Esophagus squamous epithelium (tissue), 5 donors: ENCODE data around the gene POU6F2. TPM values are rescaled to one million over a fixed set of nuclear protein-coding genes. Genes with fewer than 3 reads are reported as not detected.

Experiments
- DNase-seq: peaks from one replicate; lab custom pipeline; 2025; lab: John Stamatoyannopoulos, UW
- H3K27ac ChIP-seq, 4 donors: fragments of 200-600 bp; sonication (generic); one replicate each; pipeline ENCODE4 v1.5.1; 2016 to 2019; ENCODE audit warnings: mild to moderate bottlenecking in 1 of 4
- H3K27me3 ChIP-seq, 4 donors: fragments of 200-600 bp; sonication (generic); 1 replicate in 3 of 4; 2 replicates in 1 of 4; pipeline versions ENCODE4 v1.5.1 to v1.6.0; 2017 to 2021; ENCODE audit warnings: antibody characterized with exemption in 1 of 4
- H3K36me3 ChIP-seq, 3 donors: fragments of 200-600 bp; sonication (generic); one replicate each; pipeline ENCODE4 v1.5.1; 2016 to 2019
- H3K4me1 ChIP-seq, 3 donors: fragments of 200-600 bp; sonication (generic); one replicate each; pipeline ENCODE4 v1.5.1; 2017 to 2019
- H3K4me3 ChIP-seq, 4 donors: fragments of 200-600 bp; sonication (generic); 1 replicate in 3 of 4; 2 replicates in 1 of 4; pipeline ENCODE4 v1.5.1; 2016 to 2019; ENCODE audit warnings: mild to moderate bottlenecking in 2 of 4, moderate library complexity in 1 of 4
- H3K9me3 ChIP-seq, 3 donors: fragments of 200-600 bp; sonication (generic); one replicate each; pipeline ENCODE4 v1.5.1; 2016 to 2019
- POLR2A ChIP-seq, 4 donors: fragments of 450-650 bp; IDR thresholded peaks; one replicate each; pipeline ENCODE4 v1.6.1; 2017; ENCODE audit warnings: antibody characterized with exemption in 4 of 4, mild to moderate bottlenecking in 4 of 4, moderate library complexity in 3 of 4
- WGBS, 2 donors: methylation state at CpG; one replicate each; pipeline ENCODE4 v1.1.5; 2018; 5-methylcytosine and 5-hydroxymethylcytosine counted together
- intact Hi-C: fragments of 100-400 bp; cut with DNase I; formaldehyde crosslinking; loops from one replicate; pipeline ENCODE4 v1.15.0; 2022
- total RNA-seq, 4 donors: library from RNA; depleted of rRNA; stranded (reverse); fragments of >200 nt; gene quantifications; one replicate each; pipeline ENCODE4 v1.1.0, GENCODE V29; 2016
- TF ChIP-seq, protein P1 (sequence below), 6 experiments: fragments of 450-650 bp in 4 of 6; fragments of 200-600 bp in 2 of 6; sonication (generic) in 2 of 6; IDR thresholded peaks; one replicate each; pipeline ENCODE4 v1.5.1; 2016 to 2019; ENCODE audit warnings: antibody characterized with exemption in 6 of 6, mild to moderate bottlenecking in 4 of 6, moderate library complexity in 4 of 6
- donor health status: DM: yes; HTN: yes; CAD: no.

Gene POU6F2
- total RNA-seq, 4 donors from 2014 or later = 0.76 to 1.6 TPM; not detected in 2

GRCh38 chr7:39299695-39300094 lies 322.0 kb downstream of the POU6F2 start:
- Histone ChIP-seq H3K4me1 (no peaks in the 10 kb centered on the region), H3K4me3 (no peak overlapping the region), H3K27ac (no peak overlapping the region), H3K27me3 (no peaks in the 10 kb centered on the region), H3K36me3 (no peaks in the 10 kb centered on the region), H3K9me3 (no peaks in the 10 kb centered on the region)
- no peak for DNase-seq
- TF ChIP-seq, protein P1, sequence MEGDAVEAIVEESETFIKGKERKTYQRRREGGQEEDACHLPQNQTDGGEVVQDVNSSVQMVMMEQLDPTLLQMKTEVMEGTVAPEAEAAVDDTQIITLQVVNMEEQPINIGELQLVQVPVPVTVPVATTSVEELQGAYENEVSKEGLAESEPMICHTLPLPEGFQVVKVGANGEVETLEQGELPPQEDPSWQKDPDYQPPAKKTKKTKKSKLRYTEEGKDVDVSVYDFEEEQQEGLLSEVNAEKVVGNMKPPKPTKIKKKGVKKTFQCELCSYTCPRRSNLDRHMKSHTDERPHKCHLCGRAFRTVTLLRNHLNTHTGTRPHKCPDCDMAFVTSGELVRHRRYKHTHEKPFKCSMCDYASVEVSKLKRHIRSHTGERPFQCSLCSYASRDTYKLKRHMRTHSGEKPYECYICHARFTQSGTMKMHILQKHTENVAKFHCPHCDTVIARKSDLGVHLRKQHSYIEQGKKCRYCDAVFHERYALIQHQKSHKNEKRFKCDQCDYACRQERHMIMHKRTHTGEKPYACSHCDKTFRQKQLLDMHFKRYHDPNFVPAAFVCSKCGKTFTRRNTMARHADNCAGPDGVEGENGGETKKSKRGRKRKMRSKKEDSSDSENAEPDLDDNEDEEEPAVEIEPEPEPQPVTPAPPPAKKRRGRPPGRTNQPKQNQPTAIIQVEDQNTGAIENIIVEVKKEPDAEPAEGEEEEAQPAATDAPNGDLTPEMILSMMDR (IDR thresholded peaks at IDR 0.05) = no peak
- no peak for TF ChIP-seq POLR2A (IDR thresholded peaks at IDR 0.05)
- intact Hi-C loops = no loop called here
- 50 to 64% methylated on average over 5 to 6 of the region's 6 CpGs for WGBS, 2 donors

GRCh38 chr7:39300276-39300675 lies 322.6 kb downstream of the POU6F2 start:
- WGBS, 2 donors = 64 to 74% methylated on average over 6 to 7 of the region's 8 CpGs
- no peaks in the 10 kb centered on the region for H3K9me3 ChIP-seq
- intact Hi-C loops = no loop called here
- no peak for DNase-seq
- TF ChIP-seq, protein P1 (IDR thresholded peaks at IDR 0.05) = no peak
- no peak for TF ChIP-seq POLR2A (IDR thresholded peaks at IDR 0.05)
- no peak overlapping the region for H3K4me3 ChIP-seq
- H3K27ac ChIP-seq = no peak overlapping the region
- H3K36me3 ChIP-seq = no peaks in the 10 kb centered on the region
- H3K27me3 ChIP-seq = no peaks in the 10 kb centered on the region
- H3K4me1 ChIP-seq = no peaks in the 10 kb centered on the region

GRCh38 chr7:39301543-39301942 lies 323.8 kb downstream of the POU6F2 start:
- Histone ChIP-seq H3K27ac (no peak overlapping the region), H3K9me3 (no peaks in the 10 kb centered on the region), H3K36me3 (no peaks in the 10 kb centered on the region), H3K4me3 (no peak overlapping the region), H3K27me3 (no peaks in the 10 kb centered on the region), H3K4me1 (no peaks in the 10 kb centered on the region)
- intact Hi-C loops = no loop called here
- no peak for DNase-seq
- TF ChIP-seq, protein P1 (IDR thresholded peaks at IDR 0.05) = no peak
- no peak for TF ChIP-seq POLR2A (IDR thresholded peaks at IDR 0.05)

- intact Hi-C loops = no loop called here
- no peak for DNase-seq
- Histone ChIP-seq H3K9me3 (no peaks in the 10 kb centered on the region), H3K4me1 (no peaks in the 10 kb centered on the region), H3K36me3 (no peaks in the 10 kb centered on the region), H3K4me3 (no peak overlapping the region), H3K27me3 (peaks cover 0 to 4% (median 0%) of the 10 kb centered on the region in 4 donors), H3K27ac (no peak overlapping the region)
- TF ChIP-seq, protein P1 (IDR thresholded peaks at IDR 0.05) = no peak
- TF ChIP-seq POLR2A (IDR thresholded peaks at IDR 0.05) = no peak
- WGBS, 2 donors = 59 to 79% methylated on average over 6 of the region's 6 CpGs
These were observed 326.5 kb downstream of the POU6F2 start for GRCh38 chr7:39304178-39304577.

DNA sequence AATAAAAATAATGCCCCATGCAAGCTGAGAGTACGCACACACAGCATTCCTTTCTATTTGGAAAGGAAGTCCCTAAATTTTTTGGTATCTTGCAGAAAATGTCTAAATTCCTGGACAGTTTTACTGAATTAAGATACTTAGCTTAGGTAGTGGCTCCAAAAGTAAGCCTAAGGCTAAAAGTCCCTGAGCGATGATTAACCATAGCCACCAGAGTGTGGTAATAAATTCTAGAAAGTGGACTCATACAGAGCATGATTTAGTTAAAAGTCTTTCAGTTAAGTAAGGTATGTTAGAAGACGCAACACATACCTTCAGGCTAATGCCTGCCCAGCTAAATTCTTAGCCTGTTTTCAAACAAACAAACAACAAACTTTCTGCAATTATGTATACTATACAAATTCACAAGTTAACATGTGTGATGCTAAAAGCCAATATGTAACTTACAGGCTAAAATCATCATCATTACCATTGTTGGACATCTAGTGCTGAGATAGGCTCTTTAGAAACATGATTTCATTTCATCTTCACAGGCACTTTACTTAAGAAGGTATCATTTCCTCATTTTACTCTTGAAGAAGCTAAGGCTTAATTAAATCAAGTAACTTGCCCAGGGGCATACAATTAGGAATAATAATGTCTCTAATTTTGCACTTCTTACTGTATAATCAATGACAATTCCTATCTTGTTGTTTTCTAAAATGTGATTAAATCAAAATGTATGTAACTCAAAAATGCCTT lies 327.1 kb downstream of the POU6F2 start:
- Histone ChIP-seq H3K27ac (no peak overlapping the region), H3K4me3 (no peak overlapping the region), H3K4me1 (no peaks in the 10 kb centered on the region), H3K27me3 (peaks cover 0 to 4% (median 0%) of the 10 kb centered on the region in 4 donors), H3K9me3 (no peaks in the 10 kb centered on the region), H3K36me3 (no peaks in the 10 kb centered on the region)
- 84 to 91% methylated on average over 3 of the region's 3 CpGs for WGBS, 2 donors
- no peak for DNase-seq
- intact Hi-C loops = no loop called here
- no peak for TF ChIP-seq POLR2A (IDR thresholded peaks at IDR 0.05)
- TF ChIP-seq, protein P1 (IDR thresholded peaks at IDR 0.05) = no peak
